ENCODE results near the gene CTNNA2.
A peak's percentile ranks its signal among the peaks of the same experiment; 100 is the strongest.

The CTNNA2 gene

DNA sequence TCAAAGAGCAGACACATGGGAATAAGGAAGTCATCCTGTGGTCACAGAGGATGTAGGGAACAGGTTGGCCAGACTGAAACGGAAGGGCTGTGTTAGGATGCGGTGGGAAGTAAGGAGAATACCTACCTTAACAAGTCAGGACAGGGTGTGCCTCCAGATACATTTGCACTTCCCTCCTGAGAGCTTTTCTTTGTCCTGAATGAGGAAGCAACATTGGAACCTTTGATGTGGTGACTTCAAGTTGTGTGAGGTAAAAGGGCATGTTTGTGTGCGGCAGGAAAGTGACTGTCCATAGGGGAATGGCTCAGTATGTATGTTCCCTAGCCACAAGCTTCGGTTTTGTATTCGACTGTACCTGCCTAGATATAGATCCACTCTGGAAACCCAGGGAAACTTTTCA lies 816.6 kb downstream of the CTNNA2 start:
- TF ChIP-seq, protein P1, sequence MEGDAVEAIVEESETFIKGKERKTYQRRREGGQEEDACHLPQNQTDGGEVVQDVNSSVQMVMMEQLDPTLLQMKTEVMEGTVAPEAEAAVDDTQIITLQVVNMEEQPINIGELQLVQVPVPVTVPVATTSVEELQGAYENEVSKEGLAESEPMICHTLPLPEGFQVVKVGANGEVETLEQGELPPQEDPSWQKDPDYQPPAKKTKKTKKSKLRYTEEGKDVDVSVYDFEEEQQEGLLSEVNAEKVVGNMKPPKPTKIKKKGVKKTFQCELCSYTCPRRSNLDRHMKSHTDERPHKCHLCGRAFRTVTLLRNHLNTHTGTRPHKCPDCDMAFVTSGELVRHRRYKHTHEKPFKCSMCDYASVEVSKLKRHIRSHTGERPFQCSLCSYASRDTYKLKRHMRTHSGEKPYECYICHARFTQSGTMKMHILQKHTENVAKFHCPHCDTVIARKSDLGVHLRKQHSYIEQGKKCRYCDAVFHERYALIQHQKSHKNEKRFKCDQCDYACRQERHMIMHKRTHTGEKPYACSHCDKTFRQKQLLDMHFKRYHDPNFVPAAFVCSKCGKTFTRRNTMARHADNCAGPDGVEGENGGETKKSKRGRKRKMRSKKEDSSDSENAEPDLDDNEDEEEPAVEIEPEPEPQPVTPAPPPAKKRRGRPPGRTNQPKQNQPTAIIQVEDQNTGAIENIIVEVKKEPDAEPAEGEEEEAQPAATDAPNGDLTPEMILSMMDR (IDR thresholded peaks at IDR 0.05; ENCODE audit: low read depth, low read length), result no peak
- Histone ChIP-seq H3K36me3 (no peaks in the 10 kb centered on the region), H3K4me1 (peaks cover 4% of the 10 kb centered on the region; the same call in 1 of the 2 replicates), H3K4me3 (ENCODE audit: low read depth, low read length) (no peak overlapping the region), H3K9me3 (no peaks in the 10 kb centered on the region), H3K27me3 (no peaks in the 10 kb centered on the region)
- no peak for DNase-seq

DNA sequence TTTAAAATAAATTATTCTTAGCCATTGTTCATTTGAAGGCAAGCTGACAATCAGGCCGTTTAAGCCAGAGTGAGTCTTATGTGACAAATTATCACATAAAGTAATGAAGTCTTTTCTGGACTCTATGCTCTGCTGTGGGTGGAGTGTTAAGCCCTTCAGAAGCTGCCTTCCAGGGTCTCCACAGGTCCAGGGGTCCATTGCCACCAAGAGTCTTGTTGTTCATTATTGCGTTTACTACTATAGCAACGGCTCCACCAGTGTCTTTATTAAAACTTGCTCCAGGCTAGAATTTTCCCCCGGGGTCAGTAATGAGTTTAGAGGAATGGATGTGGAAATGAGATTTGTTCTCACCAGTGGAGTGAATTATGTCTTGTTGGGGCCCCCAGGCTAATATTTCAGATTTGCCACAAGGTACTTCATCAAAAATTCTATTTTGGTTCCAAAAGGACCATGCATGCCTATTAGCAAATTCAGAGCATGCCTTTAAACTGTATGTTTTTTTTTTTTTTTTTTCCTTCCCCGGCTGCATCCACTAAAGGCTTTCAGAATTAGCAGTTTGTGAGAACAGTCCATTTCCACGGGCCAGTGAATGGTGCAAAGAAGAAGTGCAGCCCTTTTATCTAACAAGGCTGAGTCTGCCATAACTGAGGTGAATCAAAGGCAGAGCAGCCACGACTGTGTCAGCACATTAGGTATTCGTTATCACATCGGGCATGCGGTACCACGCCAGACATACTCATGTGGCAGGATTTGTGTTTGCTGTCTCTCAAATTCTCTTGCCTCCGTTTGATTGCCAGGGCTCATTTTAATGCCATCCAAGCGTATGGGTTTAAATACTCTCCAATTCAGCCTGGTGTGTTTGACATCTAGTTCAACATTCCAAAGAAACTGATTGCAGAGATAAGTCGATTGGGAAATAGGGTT lies 817.9 kb downstream of the CTNNA2 start:
- Histone ChIP-seq H3K4me3 (ENCODE audit: low read depth, low read length) (no peak overlapping the region), H3K27me3 (no peaks in the 10 kb centered on the region), H3K4me1 (peaks cover 4% of the 10 kb centered on the region; the same call in 1 of the 2 replicates), H3K9me3 (no peaks in the 10 kb centered on the region), H3K36me3 (no peaks in the 10 kb centered on the region)
- DNase-seq, result peak; percentile 9
- TF ChIP-seq, protein P1 (IDR thresholded peaks at IDR 0.05; ENCODE audit: low read depth, low read length), result no peak

DNA sequence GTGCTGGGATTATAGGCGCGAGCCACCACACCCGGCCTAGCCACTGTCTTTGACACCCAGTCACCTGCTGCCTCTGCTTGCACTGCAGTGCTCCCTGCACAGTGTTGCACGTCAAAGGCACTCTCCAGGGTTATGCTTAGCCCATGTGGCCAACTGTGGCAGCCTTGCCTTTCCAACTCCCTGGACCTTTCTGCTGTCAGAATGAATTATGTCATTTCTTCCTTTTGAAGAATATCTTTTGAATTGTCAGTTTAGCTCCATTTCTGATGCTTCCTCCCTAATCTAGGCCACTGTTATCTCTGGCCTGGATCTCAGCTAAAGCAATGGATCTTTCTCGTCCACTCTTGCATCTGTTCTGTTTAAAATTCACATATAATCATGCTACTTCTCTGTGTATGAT lies 821.0 kb downstream of the CTNNA2 start:
- no peak for DNase-seq
- TF ChIP-seq, protein P1 (IDR thresholded peaks at IDR 0.05; ENCODE audit: low read depth, low read length), result no peak
- Histone ChIP-seq H3K4me1 (no peaks in the 10 kb centered on the region; the same call in 1 of the 2 replicates), H3K36me3 (no peaks in the 10 kb centered on the region), H3K9me3 (no peaks in the 10 kb centered on the region), H3K4me3 (ENCODE audit: low read depth, low read length) (no peak overlapping the region), H3K27me3 (no peaks in the 10 kb centered on the region)

DNA sequence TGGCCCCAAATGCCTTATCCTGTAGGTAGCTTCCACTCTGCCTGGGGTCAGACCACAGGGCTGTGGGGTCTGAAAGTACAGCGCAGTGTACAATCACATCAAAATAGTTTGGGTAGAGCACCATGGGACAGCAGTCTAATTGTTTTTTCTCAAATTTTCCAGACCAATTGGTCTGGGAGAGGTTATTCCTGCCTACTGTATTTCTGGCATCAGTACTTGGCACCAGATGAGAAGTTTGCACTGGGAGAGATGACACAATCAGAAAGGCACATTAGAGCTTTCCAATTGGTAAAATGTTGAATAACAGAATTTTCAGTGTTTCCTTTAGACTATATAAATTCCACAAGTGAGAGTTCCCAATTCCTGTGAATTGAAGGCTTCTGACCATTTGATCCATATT lies 822.6 kb downstream of the CTNNA2 start:
- Histone ChIP-seq H3K36me3 (no peaks in the 10 kb centered on the region), H3K4me3 (ENCODE audit: low read depth, low read length) (no peak overlapping the region), H3K9me3 (no peaks in the 10 kb centered on the region), H3K4me1 (no peaks in the 10 kb centered on the region; the same call in 1 of the 2 replicates), H3K27me3 (no peaks in the 10 kb centered on the region)
- DNase-seq, result no peak
- TF ChIP-seq, protein P1 (IDR thresholded peaks at IDR 0.05; ENCODE audit: low read depth, low read length), result no peak

DNA sequence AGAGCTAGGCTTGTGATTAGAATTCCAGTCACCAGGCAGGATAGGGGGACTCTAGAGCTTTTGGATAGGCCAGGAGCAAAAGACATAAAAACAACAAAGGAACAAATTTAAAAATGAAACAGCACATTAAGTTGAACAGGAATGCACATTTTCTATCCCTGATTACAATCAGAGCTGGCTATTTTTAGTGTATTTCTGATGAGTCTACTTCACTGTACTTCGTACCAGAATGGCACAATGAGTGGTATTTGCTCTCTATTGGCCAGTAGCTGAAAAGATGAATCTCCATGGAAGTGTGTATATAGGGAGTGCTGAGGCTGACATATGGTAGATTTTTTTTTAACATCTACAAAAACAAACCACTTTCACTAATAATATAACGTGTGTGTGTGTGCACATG lies 825.9 kb downstream of the CTNNA2 start:
- no peaks in the 10 kb centered on the region for H3K36me3 ChIP-seq
- no peaks in the 10 kb centered on the region for H3K27me3 ChIP-seq
- H3K4me1 ChIP-seq, result no peaks in the 10 kb centered on the region
- DNase-seq, result no peak
- no peaks in the 10 kb centered on the region for H3K9me3 ChIP-seq
- H3K4me3 ChIP-seq (ENCODE audit: low read depth, low read length), result no peak overlapping the region
- TF ChIP-seq, protein P1 (IDR thresholded peaks at IDR 0.05; ENCODE audit: low read depth, low read length), result no peak

DNA sequence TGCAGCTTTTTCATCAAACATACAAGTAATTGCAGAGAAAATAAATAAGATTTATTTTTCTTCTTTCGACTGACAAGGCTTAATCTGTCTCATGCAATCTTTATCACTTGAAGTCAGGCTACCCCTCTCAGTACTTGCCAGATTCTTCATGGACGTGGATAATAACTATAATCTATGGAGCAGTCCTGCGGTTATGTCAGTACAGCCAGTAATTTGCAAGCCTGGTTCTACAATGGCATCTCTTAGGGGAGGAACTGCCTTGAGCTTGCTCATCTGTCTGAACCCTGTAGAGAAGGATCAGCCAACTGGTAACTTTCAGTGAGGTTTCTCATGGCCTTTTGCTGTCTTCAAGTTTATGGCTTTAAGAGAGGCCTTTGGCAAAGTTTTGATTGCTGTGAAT lies 827.2 kb downstream of the CTNNA2 start:
- no peaks in the 10 kb centered on the region for H3K9me3 ChIP-seq
- no peak overlapping the region for H3K4me3 ChIP-seq (ENCODE audit: low read depth, low read length)
- no peaks in the 10 kb centered on the region for H3K4me1 ChIP-seq
- H3K36me3 ChIP-seq, result no peaks in the 10 kb centered on the region
- no peaks in the 10 kb centered on the region for H3K27me3 ChIP-seq
- no peak for DNase-seq
- TF ChIP-seq, protein P1 (IDR thresholded peaks at IDR 0.05; ENCODE audit: low read depth, low read length), result no peak

Measured in BE2C (cell line).